GM19193 (cell line): ENCODE measurements around the gene DPF3.

ENCODE experiments used
- POLR2A ChIP-seq: IDR thresholded peaks from 4 replicates; pipeline ENCODE4 v1.6.1; 2011; ENCODE audit not compliant: insufficient read depth, insufficient read length; ENCODE audit errors: extremely low read depth

DPF3 gene

DNA sequence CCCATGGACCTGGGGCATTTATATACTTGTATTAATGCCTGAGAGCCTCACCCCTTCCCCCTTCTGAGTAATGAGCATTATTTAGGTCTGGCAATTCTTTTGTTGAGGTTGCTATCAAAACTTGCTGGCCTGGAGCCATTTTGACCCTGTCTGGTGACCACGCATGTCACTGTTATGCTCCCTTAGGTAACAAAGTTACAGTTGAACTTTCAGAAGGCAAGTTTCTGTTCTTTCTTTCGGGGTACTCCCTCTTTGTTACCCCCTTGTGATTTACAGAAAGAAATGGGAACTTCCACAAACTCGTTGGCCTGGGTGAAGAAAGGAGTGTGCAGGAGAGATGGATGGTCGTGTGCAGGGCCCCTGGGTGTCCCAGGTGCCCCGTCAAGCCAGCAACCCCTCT is 305.4 kb downstream of the DPF3 start:
- TF ChIP-seq POLR2A: no peak

GRCh38 chr14:72583316-72584272 is 310.3 kb downstream of the DPF3 start:
- TF ChIP-seq POLR2A: no peak

- no peak for TF ChIP-seq POLR2A
These were observed 311.3 kb downstream of the DPF3 start for GRCh38 chr14:72582582-72582981.

DNA sequence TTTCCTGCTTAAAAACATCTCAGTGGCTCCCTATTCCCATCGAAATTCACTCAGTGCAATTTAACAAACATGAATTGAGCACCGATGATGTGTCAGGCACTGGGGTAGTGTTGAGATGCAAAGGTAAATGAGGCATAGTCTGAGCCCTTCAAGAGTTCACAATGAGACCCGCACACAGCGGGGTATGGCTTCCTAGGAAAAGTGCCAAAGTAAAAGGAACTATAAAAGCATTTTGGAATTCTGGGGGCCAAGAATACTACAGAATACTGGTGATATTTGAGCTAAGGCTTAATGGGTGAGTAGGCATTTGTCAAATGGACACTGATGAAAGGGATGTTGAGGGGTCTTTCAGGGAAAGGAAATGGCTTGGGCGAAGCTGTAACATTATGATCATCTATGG is 315.4 kb downstream of the DPF3 start:
- TF ChIP-seq POLR2A: no peak

- TF ChIP-seq POLR2A: no peak
These were observed 316.4 kb downstream of the DPF3 start for GRCh38 chr14:72577521-72577920.

DNA sequence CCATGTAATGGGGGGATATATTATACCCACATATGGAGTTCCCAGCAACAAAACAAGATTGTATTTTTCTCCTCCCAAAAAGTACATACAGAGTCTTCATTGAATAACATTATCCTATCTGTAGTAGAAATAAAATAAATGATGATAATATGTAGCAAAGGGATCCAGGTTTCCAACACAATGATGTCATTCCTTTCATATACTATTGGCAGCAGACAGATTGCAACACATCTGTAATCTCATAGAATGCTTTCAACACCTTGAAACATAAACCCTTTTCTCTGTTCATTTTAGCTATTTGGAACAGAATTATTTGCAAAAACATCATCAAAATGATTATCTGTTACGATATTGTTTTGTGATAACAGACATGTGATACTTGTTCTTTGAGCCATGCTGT is 317.6 kb downstream of the DPF3 start:
- no peak for TF ChIP-seq POLR2A

DNA sequence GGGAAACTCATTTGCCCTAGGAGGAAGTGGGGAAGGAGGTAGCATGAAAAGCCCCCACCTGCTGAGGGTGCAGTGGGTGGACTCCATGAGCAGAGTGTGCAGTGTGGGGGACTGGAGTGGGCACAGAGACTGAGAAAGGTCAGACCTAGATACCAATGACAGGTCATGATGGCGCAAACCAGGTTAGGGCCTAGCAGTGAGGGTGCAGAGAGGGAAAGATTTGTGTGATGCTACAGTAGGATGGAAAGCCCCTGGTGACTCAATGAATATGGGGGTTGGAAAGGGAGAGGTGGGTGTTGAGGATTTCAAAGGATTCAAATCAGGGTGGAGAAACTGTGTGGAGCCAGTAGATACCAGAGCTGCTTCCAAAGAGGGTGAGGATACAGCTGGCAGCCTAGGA is 319.2 kb downstream of the DPF3 start:
- TF ChIP-seq POLR2A: no peak

DNA sequence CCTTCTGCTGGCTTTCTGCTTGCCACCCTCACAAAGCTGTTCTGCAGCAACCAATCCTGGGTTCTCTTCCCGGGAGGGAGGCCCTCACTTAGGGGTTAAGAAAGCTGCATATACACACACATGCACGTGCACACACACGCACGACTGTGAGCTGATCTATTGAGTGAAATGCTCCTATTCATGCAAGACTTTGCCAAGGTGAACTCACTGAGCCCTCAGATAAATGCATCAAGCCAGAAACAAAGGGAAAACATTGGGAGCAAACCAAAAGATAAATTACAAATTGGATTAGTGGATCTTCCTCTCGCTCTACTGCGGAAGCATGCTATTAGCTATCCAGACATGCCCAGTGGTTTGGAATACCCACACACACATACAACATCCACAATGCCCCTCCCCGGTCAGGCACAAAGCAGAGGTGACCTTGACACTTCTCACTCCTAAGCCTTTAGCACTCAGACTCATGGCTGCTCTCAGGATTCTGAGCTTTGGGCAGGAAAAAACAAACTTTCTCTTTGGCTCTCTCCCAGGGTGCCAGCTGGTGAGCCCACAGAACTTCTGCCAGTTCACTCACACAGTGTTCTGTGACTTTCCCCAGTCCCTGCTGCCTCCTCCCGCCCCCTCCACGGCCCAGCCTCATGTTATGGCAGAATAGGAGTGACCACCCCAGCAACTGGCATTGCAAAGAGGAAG is 320.0 kb downstream of the DPF3 start:
- TF ChIP-seq POLR2A: no peak
